Measurements from ENCODE around the gene SNX33.
A peak's percentile ranks its signal among the peaks of the same experiment; 100 is the strongest.

The SNX33 gene

GRCh38 chr15:75647370-75648155 is at the start of gene SNX33:
Gene SNX33, plus strand, starts transcription at chr15:75647912. Its CDS starts 1,191 bp downstream, at chr15:75649103.
- no peak within 1 kb of the TSS for H3K27ac ChIP-seq (ENCODE audit: low read depth, low read length)
- peak within 1 kb of the TSS; percentile 62 for H3K4me3 ChIP-seq (ENCODE audit: insufficient read depth, low read length, poor library complexity, severe bottlenecking)
- no peaks in the 10 kb centered on the region for H3K9me3 ChIP-seq (ENCODE audit: insufficient read depth, low read length)
- H3K27me3 ChIP-seq (ENCODE audit: low read length) = no peaks in the 10 kb centered on the region; the same call in 1 of the 2 replicates
- H3K9me2 ChIP-seq (replicated peaks; ENCODE audit: insufficient read depth, low read length) = no peaks in the 10 kb centered on the region
- H2AFZ ChIP-seq (ENCODE audit: low read depth, low read length, severe bottlenecking) = peak within 1 kb of the TSS; percentile 90
- TF ChIP-seq EZH2phosphoT487 (conservative IDR thresholded peaks at IDR 0.05; ENCODE audit: low read length) (no peak), CTCF (IDR thresholded peaks at IDR 0.05; ENCODE audit: insufficient read depth, low read length, poor library complexity, severe bottlenecking) (peak; percentile 47)
- peak within 1 kb of the TSS; percentile 54 for H3K9ac ChIP-seq (ENCODE audit: low read length)
- H3K79me2 ChIP-seq (ENCODE audit: insufficient read depth, low read length) = no peaks in the 10 kb centered on the region
- peak within 1 kb of the TSS; percentile 74 for H3K4me2 ChIP-seq (ENCODE audit: low read depth, low read length, poor library complexity, severe bottlenecking)
- no peaks in the 10 kb centered on the region for H3K36me3 ChIP-seq (ENCODE audit: low read length)
- no peaks in the 10 kb centered on the region for H4K20me1 ChIP-seq (ENCODE audit: low read depth, low read length)
- 0 out of 2 replicates have a peak, but pooled peaks cover 5% of the 10 kb centered on the region for H3F3A ChIP-seq (ENCODE audit: insufficient read depth)

GRCh38 chr15:75598361-75598760 is 49.4 kb upstream of the SNX33 start:
- H2AFZ ChIP-seq (ENCODE audit: low read depth, low read length, severe bottlenecking) = no peak overlapping the region
- H3K79me2 ChIP-seq (ENCODE audit: insufficient read depth, low read length) = no peaks in the 10 kb centered on the region
- H3K9ac ChIP-seq (ENCODE audit: low read length) = no peak overlapping the region
- H3K27ac ChIP-seq (ENCODE audit: low read depth, low read length) = no peak overlapping the region
- no peak for TF ChIP-seq CTCF (IDR thresholded peaks at IDR 0.05; ENCODE audit: insufficient read depth, low read length, poor library complexity, severe bottlenecking)
- no peak for TF ChIP-seq EZH2phosphoT487 (conservative IDR thresholded peaks at IDR 0.05; ENCODE audit: low read length)
- no peak overlapping the region for H3K4me3 ChIP-seq (ENCODE audit: insufficient read depth, low read length, poor library complexity, severe bottlenecking)
- H3K36me3 ChIP-seq (ENCODE audit: low read length) = peaks cover 4% of the 10 kb centered on the region; the same call in 1 of the 2 replicates
- no peak overlapping the region for H3K4me2 ChIP-seq (ENCODE audit: low read depth, low read length, poor library complexity, severe bottlenecking)
- no peaks in the 10 kb centered on the region for H4K20me1 ChIP-seq (ENCODE audit: low read depth, low read length)
- H3K9me2 ChIP-seq (replicated peaks; ENCODE audit: insufficient read depth, low read length) = no peaks in the 10 kb centered on the region
- H3K27me3 ChIP-seq (ENCODE audit: low read length) = no peaks in the 10 kb centered on the region
- no peaks in the 10 kb centered on the region for H3F3A ChIP-seq (ENCODE audit: insufficient read depth)
- no peaks in the 10 kb centered on the region for H3K9me3 ChIP-seq (ENCODE audit: insufficient read depth, low read length)

- Histone ChIP-seq H2AFZ (ENCODE audit: low read depth, low read length, severe bottlenecking) (no peak overlapping the region), H3F3A (ENCODE audit: insufficient read depth) (no peaks in the 10 kb centered on the region), H3K27me3 (ENCODE audit: low read length) (no peaks in the 10 kb centered on the region), H3K4me3 (ENCODE audit: insufficient read depth, low read length, poor library complexity, severe bottlenecking) (no peak overlapping the region), H3K36me3 (ENCODE audit: low read length) (peaks cover 4% of the 10 kb centered on the region; the same call in 1 of the 2 replicates), H3K27ac (ENCODE audit: low read depth, low read length) (no peak overlapping the region), H3K4me2 (ENCODE audit: low read depth, low read length, poor library complexity, severe bottlenecking) (no peak overlapping the region), H3K9me3 (ENCODE audit: insufficient read depth, low read length) (no peaks in the 10 kb centered on the region), H3K9ac (ENCODE audit: low read length) (no peak overlapping the region), H3K79me2 (ENCODE audit: insufficient read depth, low read length) (no peaks in the 10 kb centered on the region), H4K20me1 (ENCODE audit: low read depth, low read length) (no peaks in the 10 kb centered on the region), H3K9me2 (replicated peaks; ENCODE audit: insufficient read depth, low read length) (no peaks in the 10 kb centered on the region)
- no peak for TF ChIP-seq CTCF (IDR thresholded peaks at IDR 0.05; ENCODE audit: insufficient read depth, low read length, poor library complexity, severe bottlenecking)
- TF ChIP-seq EZH2phosphoT487 (conservative IDR thresholded peaks at IDR 0.05; ENCODE audit: low read length) = no peak
Measured at GRCh38 chr15:75599401-75599800, 48.3 kb upstream of the SNX33 start.

Measured in SU-DHL-6 (cell line).